Measurements from ENCODE around the gene APAF1. TPM values are rescaled to one million over a fixed set of nuclear protein-coding genes. Genes with fewer than 3 reads are reported as not detected.

APAF1 gene
- total RNA-seq, 1 experiment from 2014 or later, result 10.1 TPM

DNA sequence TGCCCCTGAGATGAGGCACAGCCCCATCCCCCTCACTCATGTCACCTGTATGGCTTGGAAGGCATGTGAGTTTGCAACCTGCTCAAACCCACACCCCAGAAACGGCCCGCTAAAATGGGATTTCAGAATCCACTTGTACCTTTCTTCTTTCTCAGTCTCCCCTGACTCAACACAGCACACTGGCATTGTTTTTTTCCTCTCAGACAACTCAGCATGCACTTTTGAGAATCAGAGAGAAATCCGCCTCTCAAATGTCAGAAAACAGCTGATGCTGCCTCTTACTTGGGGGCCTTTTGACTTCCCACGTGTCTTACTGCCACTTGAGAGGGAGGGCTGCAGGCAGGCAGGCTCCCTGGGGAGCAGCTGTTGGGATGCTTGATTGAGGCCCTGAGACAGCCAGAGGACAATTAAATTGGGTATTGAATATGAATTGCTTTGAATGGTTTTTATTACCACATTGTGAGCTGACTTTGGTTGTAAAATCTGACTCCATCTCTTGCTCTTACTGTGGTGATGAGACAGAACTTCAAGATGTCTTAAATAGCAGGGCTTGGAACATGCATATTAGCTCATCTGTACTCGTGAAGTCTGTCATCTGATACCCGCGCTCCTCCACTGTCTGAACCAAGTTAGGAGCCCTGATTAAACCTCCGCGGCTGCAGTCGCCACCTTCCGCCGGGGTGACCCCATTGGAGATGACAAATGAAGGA lies 96.6 kb downstream of the APAF1 start:
- peaks cover 23% of the 10 kb centered on the region for H3K4me1 ChIP-seq (ENCODE audit: insufficient read depth, low read length)
- H3K9me3 ChIP-seq (ENCODE audit: low read length), result no peaks in the 10 kb centered on the region
- no peaks in the 10 kb centered on the region for H4K20me1 ChIP-seq (ENCODE audit: low read length)
- intact Hi-C loops (cut with micrococcal nuclease), result no loop called here
- peak overlapping the region; percentile 3; the same call in 1 of the 2 replicates for H2AFZ ChIP-seq (ENCODE audit: low read length)
- no TSS peak for BruUV-seq (replicated peaks)
- no peaks in the 10 kb centered on the region for H3K36me3 ChIP-seq (ENCODE audit: low read depth, low read length)
- no peaks in the 10 kb centered on the region for H3K9me2 ChIP-seq (replicated peaks; ENCODE audit: low read length)
- no peaks in the 10 kb centered on the region for H3K79me2 ChIP-seq (ENCODE audit: low read length)
- peak overlapping the region; percentile 73 for H3K27ac ChIP-seq (ENCODE audit: low read length)
- ATAC-seq (no peak), DNase-seq (no peak)
- peak overlapping the region; percentile 50 for H3K4me2 ChIP-seq (ENCODE audit: low read length)
- H3K27me3 ChIP-seq (ENCODE audit: low read length), result no peaks in the 10 kb centered on the region
- POLR2A ChIA-PET (ENCODE audit: unreplicated experiment), result no interaction called here
- CTCF ChIA-PET, result no interaction called here
- peak overlapping the region; percentile 47 for H3K9ac ChIP-seq (ENCODE audit: low read length)
- H3F3A ChIP-seq (ENCODE audit: low read length, unreplicated experiment), result no peaks in the 10 kb centered on the region
- H3K4me3 ChIP-seq (ENCODE audit: low read length), result no peak overlapping the region
- no peak for TF ChIP-seq EZH2 (IDR thresholded peaks at IDR 0.05; ENCODE audit: low read length, unreplicated experiment)
- no peak for TF ChIP-seq EZH2phosphoT487 (IDR thresholded peaks at IDR 0.05; ENCODE audit: borderline replicate concordance, low read length)
- no peak for TF ChIP-seq CTCF (conservative IDR thresholded peaks at IDR 0.05; ENCODE audit: low read depth, low read length)

DNA sequence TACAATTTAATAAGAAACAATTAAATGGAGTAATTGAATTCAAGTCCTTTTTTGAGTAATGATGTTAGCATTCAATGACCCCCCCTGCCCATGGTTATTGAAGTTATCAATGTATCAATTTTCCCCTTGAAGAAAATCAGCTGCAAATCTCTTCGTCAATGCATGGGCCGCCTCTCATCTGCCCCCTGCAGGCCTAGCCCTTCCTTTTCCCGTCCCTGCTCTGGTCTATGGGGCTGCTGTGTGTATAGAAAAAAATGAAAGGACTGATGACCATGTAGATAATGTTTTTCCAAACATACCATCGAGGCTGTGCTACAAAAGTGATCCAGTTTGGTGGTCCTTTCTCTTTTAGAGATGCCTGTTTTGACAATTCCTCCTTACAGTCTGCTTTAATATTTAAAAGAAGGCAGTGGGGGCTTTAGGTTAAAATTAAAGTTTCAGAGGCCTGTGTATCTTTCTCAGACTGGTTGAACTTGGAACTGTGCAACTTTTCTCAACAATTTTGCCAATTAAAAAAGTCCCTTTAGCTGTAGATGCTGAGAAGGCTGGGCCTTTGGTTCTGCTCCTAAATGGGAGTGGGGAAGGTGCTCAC lies 98.4 kb downstream of the APAF1 start:
- Histone ChIP-seq H4K20me1 (ENCODE audit: low read length) (no peaks in the 10 kb centered on the region), H2AFZ (ENCODE audit: low read length) (0 out of 2 replicates have a peak overlapping the region, but pooled peaks have one; percentile 43), H3K79me2 (ENCODE audit: low read length) (no peaks in the 10 kb centered on the region), H3K4me3 (ENCODE audit: low read length) (no peak overlapping the region), H3F3A (ENCODE audit: low read length, unreplicated experiment) (no peaks in the 10 kb centered on the region), H3K4me1 (ENCODE audit: insufficient read depth, low read length) (peaks cover 17% of the 10 kb centered on the region), H3K9me2 (replicated peaks; ENCODE audit: low read length) (no peaks in the 10 kb centered on the region), H3K27ac (ENCODE audit: low read length) (no peak overlapping the region), H3K9ac (ENCODE audit: low read length) (no peak overlapping the region), H3K4me2 (ENCODE audit: low read length) (no peak overlapping the region), H3K9me3 (ENCODE audit: low read length) (no peaks in the 10 kb centered on the region), H3K27me3 (ENCODE audit: low read length) (no peaks in the 10 kb centered on the region), H3K36me3 (ENCODE audit: low read depth, low read length) (no peaks in the 10 kb centered on the region)
- DNase-seq (peak; percentile 35), ATAC-seq (no peak; the same call in 1 of the 2 replicates)
- POLR2A ChIA-PET (ENCODE audit: unreplicated experiment), result no interaction called here
- BruUV-seq (replicated peaks), result no TSS peak
- intact Hi-C loops (cut with micrococcal nuclease), result no loop called here
- CTCF ChIA-PET, result no interaction called here
- TF ChIP-seq EZH2phosphoT487 (IDR thresholded peaks at IDR 0.05; ENCODE audit: borderline replicate concordance, low read length), result no peak
- peak; percentile 78 for TF ChIP-seq CTCF (conservative IDR thresholded peaks at IDR 0.05; ENCODE audit: low read depth, low read length)

- H3K9me3 ChIP-seq (ENCODE audit: low read length), result no peaks in the 10 kb centered on the region
- peaks cover 17% of the 10 kb centered on the region for H3K4me1 ChIP-seq (ENCODE audit: insufficient read depth, low read length)
- ATAC-seq (no peak), DNase-seq (no peak)
- H2AFZ ChIP-seq (ENCODE audit: low read length), result no peak overlapping the region
- H3F3A ChIP-seq (ENCODE audit: low read length, unreplicated experiment), result no peaks in the 10 kb centered on the region
- no peaks in the 10 kb centered on the region for H3K79me2 ChIP-seq (ENCODE audit: low read length)
- no peak overlapping the region for H3K4me2 ChIP-seq (ENCODE audit: low read length)
- no peaks in the 10 kb centered on the region for H3K36me3 ChIP-seq (ENCODE audit: low read depth, low read length)
- TF ChIP-seq CTCF (conservative IDR thresholded peaks at IDR 0.05; ENCODE audit: low read depth, low read length) (no peak), EZH2 (IDR thresholded peaks at IDR 0.05; ENCODE audit: low read length, unreplicated experiment) (no peak), EZH2phosphoT487 (IDR thresholded peaks at IDR 0.05; ENCODE audit: borderline replicate concordance, low read length) (no peak)
- no peaks in the 10 kb centered on the region for H4K20me1 ChIP-seq (ENCODE audit: low read length)
- no TSS peak for BruUV-seq (replicated peaks)
- H3K27ac ChIP-seq (ENCODE audit: low read length), result no peak overlapping the region
- H3K27me3 ChIP-seq (ENCODE audit: low read length), result no peaks in the 10 kb centered on the region
- ChIA-PET CTCF (no interaction called here), POLR2A (ENCODE audit: unreplicated experiment) (no interaction called here)
- H3K9me2 ChIP-seq (replicated peaks; ENCODE audit: low read length), result no peaks in the 10 kb centered on the region
- no peak overlapping the region for H3K4me3 ChIP-seq (ENCODE audit: low read length)
- intact Hi-C loops (cut with micrococcal nuclease), result loop anchor here (5.0 kb wide), 1 partner anchor 58 kb away; no protein-coding TSS in a partner anchor
- H3K9ac ChIP-seq (ENCODE audit: low read length), result no peak overlapping the region
Measured at GRCh38 chr12:98744680-98745079, 99.6 kb downstream of the APAF1 start.
